Brain microvascular endothelial cell (primary cell): ENCODE data around the gene ANK3.
A peak's percentile ranks its signal among the peaks of the same experiment; 100 is the strongest.

ENCODE experiments used
- DNase-seq: peaks from one replicate; pipeline ENCODE4 v3.0.0-alpha.2; 2020
- H3K27ac ChIP-seq: fragments of 250-450 bp; sonication (Bioruptor Pico); 2 replicates; pipeline ENCODE4 v1.5.1; 2020; ENCODE audit warnings: mild to moderate bottlenecking, moderate library complexity
- H3K27me3 ChIP-seq: fragments of 250-450 bp; sonication (Bioruptor Pico); replicated peaks from 2 replicates; pipeline ENCODE4 v1.5.1; 2020; ENCODE audit warnings: mild to moderate bottlenecking
- H3K36me3 ChIP-seq: fragments of 250-450 bp; sonication (Bioruptor Pico); replicated peaks from 2 replicates; pipeline ENCODE4 v1.5.1; 2020; ENCODE audit warnings: mild to moderate bottlenecking
- H3K4me3 ChIP-seq: 2 replicates; pipeline ENCODE4 v1.5.1; 2011; ENCODE audit warnings: low read depth, mild to moderate bottlenecking, control low read depth, low read length, moderate library complexity
- CTCF ChIP-seq: IDR thresholded peaks from 2 replicates; pipeline ENCODE4 v1.5.1; 2011; ENCODE audit warnings: low read depth, mild to moderate bottlenecking, moderate library complexity, low read length, control low read depth, inconsistent platforms; ENCODE audit errors: missing control alignments
- in situ Hi-C: cut with HindIII; loops from 2 replicates; pipeline ENCODE4 v1.10.0; 2017; ENCODE audit warnings: low sequenced_read_pairs, low pct_ligation_motif_present

Gene ANK3

GRCh38 chr10:60429084-60429849 lies 39.6 kb upstream of the ANK3 start:
- TF ChIP-seq CTCF, result no peak
- no peak for DNase-seq
- H3K27ac ChIP-seq, result peak overlapping the region; percentile 85
- in situ Hi-C loops, result loop anchor here (25.0 kb wide), 2 partner anchors 217 to 317 kb away; no protein-coding TSS in a partner anchor
- H3K27me3 ChIP-seq, result no peaks in the 10 kb centered on the region
- no peak overlapping the region for H3K4me3 ChIP-seq
- H3K36me3 ChIP-seq, result no peaks in the 10 kb centered on the region

- in situ Hi-C loops, result loop anchor here (25.0 kb wide), 2 partner anchors 216 to 316 kb away; no protein-coding TSS in a partner anchor
- no peak for TF ChIP-seq CTCF
- H3K27me3 ChIP-seq, result no peaks in the 10 kb centered on the region
These were observed 38.7 kb upstream of the ANK3 start for GRCh38 chr10:60428387-60428737.

GRCh38 chr10:60427709-60428386 lies 38.2 kb upstream of the ANK3 start:
- H3K4me3 ChIP-seq, result no peak overlapping the region
- H3K36me3 ChIP-seq, result no peaks in the 10 kb centered on the region
- H3K27me3 ChIP-seq, result no peaks in the 10 kb centered on the region
- TF ChIP-seq CTCF, result no peak
- in situ Hi-C loops, result loop anchor here (25.0 kb wide), 2 partner anchors 216 to 316 kb away; no protein-coding TSS in a partner anchor
- peak overlapping the region; percentile 85 for H3K27ac ChIP-seq
- no peak for DNase-seq

More at GRCh38 chr10:60428387-60428737, 38.7 kb upstream of the ANK3 start:
- Histone ChIP-seq H3K36me3 (no peaks in the 10 kb centered on the region), H3K4me3 (no peak overlapping the region), H3K27ac (peak overlapping the region; percentile 85)
- peak; percentile 47 for DNase-seq

GRCh38 chr10:60427148-60427547 lies 37.5 kb upstream of the ANK3 start:
- no peaks in the 10 kb centered on the region for H3K27me3 ChIP-seq
- H3K36me3 ChIP-seq, result no peaks in the 10 kb centered on the region
- no peak for DNase-seq
- in situ Hi-C loops, result loop anchor here (25.0 kb wide), 2 partner anchors 215 to 315 kb away; no protein-coding TSS in a partner anchor
- no peak overlapping the region for H3K4me3 ChIP-seq
- no peak for TF ChIP-seq CTCF
- H3K27ac ChIP-seq, result peak overlapping the region; percentile 85

GRCh38 chr10:60426425-60426824 lies 36.8 kb upstream of the ANK3 start:
- Histone ChIP-seq H3K27me3 (no peaks in the 10 kb centered on the region), H3K27ac (peak overlapping the region; percentile 85), H3K4me3 (no peak overlapping the region), H3K36me3 (no peaks in the 10 kb centered on the region)
- no peak for TF ChIP-seq CTCF
- in situ Hi-C loops, result loop anchor here (25.0 kb wide), 2 partner anchors 214 to 314 kb away; no protein-coding TSS in a partner anchor
- DNase-seq, result peak; percentile 73
